Panc1 (cell line): ENCODE data around the gene FLT1. TPM values are rescaled to one million over a fixed set of nuclear protein-coding genes. Genes with fewer than 3 reads are reported as not detected.

Experiments used
- ATAC-seq: fragments of 200-7000 bp; cut with Tn5 transposase; 2 replicates; pipeline ENCODE4 v1.9.1; 2020; ENCODE audit warnings: mild to moderate bottlenecking, moderate library complexity
- BruUV-seq: library from RNA; stranded (reverse); fragments of 400-500 nt; replicated peaks from 2 replicates; lab custom pipeline; 2021; lab: Mats Ljungman, UMichigan
- CTCF ChIA-PET: fragments of 300-600 bp; sonication (Branson Sonifier 250); formaldehyde crosslinking; loops from one replicate; lab custom pipeline; 2022; ENCODE audit warnings: antibody characterized with exemption; lab: Charles Lee
- POLR2A ChIA-PET: fragments of 300-600 bp; sonication (Branson Sonifier 250); formaldehyde crosslinking; loops from one replicate; lab custom pipeline; 2022; ENCODE audit warnings: antibody characterized with exemption; lab: Charles Lee
- DNase-seq: peaks from one replicate; pipeline ENCODE4 v3.0.0-alpha.2; 2010; ENCODE audit warnings: low read depth, low spot score
- H3K27ac ChIP-seq: 2 replicates; pipeline ENCODE4 v1.5.1; 2011; ENCODE audit warnings: mild to moderate bottlenecking, low read length, inconsistent platforms
- H3K27me3 ChIP-seq: fragments of 200-500 bp; sonication (Bioruptor generic); 2 replicates; pipeline ENCODE4 v1.6.0; 2014; ENCODE audit warnings: low read length, inconsistent platforms; ENCODE audit not compliant: control insufficient read depth, insufficient read depth
- H3K36me3 ChIP-seq: fragments of 200-500 bp; sonication (Bioruptor generic); 2 replicates; pipeline ENCODE4 v1.5.1; 2014; ENCODE audit warnings: inconsistent platforms, mild to moderate bottlenecking, low read length, moderate library complexity; ENCODE audit not compliant: control insufficient read depth, insufficient read depth
- H3K4me1 ChIP-seq: 2 replicates; pipeline ENCODE4 v1.5.1; 2011; ENCODE audit warnings: inconsistent platforms, mild to moderate bottlenecking, low read length, moderate library complexity; ENCODE audit not compliant: control insufficient read depth, insufficient read depth
- H3K4me3 ChIP-seq, 2 experiments: 2 replicates each; pipeline ENCODE4 v1.5.1; 2011 to 2012; ENCODE audit warnings: low read depth in 2 of 2, low read length in 2 of 2, mild to moderate bottlenecking in 2 of 2, inconsistent platforms in 1 of 2, moderate library complexity in 1 of 2
- H3K9me3 ChIP-seq: fragments of 200-500 bp; sonication (Bioruptor generic); 2 replicates; pipeline ENCODE4 v1.5.1; 2014; ENCODE audit warnings: low read depth, mild to moderate bottlenecking, inconsistent platforms, low read length, moderate library complexity; ENCODE audit not compliant: control insufficient read depth, insufficient read depth
- CTCF ChIP-seq: fragments of 450-650 bp; IDR thresholded peaks from 2 replicates; pipeline ENCODE4 v1.5.1; 2017; ENCODE audit warnings: mild to moderate bottlenecking
- POLR2AphosphoS5 ChIP-seq: IDR thresholded peaks from 2 replicates; pipeline ENCODE4 v1.6.1; 2012; ENCODE audit warnings: mild to moderate bottlenecking, low read depth, low read length, moderate library complexity
- SIN3A ChIP-seq: IDR thresholded peaks from 2 replicates; pipeline ENCODE4 v1.6.1; 2012; ENCODE audit warnings: low read depth, mild to moderate bottlenecking, low read length, moderate library complexity, borderline replicate concordance; ENCODE audit not compliant: insufficient read depth
- TCF7L2 ChIP-seq: IDR thresholded peaks from 2 replicates; pipeline ENCODE4 v1.6.1; 2011; ENCODE audit warnings: mild to moderate bottlenecking, low read depth, low read length, inconsistent platforms
- in situ Hi-C: cut with HindIII; loops from 2 replicates; pipeline ENCODE4 v1.10.0; 2016; ENCODE audit warnings: low sequenced_read_pairs, low pct_unique_long_range_greater_than_20kb
- intact Hi-C: fragments of 100-400 bp; cut with micrococcal nuclease; formaldehyde crosslinking; loops from one replicate; pipeline ENCODE4 v1.10.0; 2022; ENCODE audit not compliant: unreplicated experiment
- total RNA-seq: library from RNA; stranded (reverse); gene quantifications from one replicate; pipeline ENCODE4 v1.2.1, GENCODE V29; 2021; ENCODE audit not compliant: unreplicated experiment
- TF ChIP-seq, protein P1 (sequence below), 2 experiments: IDR thresholded peaks; 2 replicates each; pipeline ENCODE4 v1.6.1; 2011 to 2012; ENCODE audit warnings: low read depth in 2 of 2, control low read depth in 1 of 2, low read length in 1 of 2, mild to moderate bottlenecking in 1 of 2, moderate library complexity in 1 of 2; ENCODE audit not compliant: insufficient read depth in 1 of 2

Gene FLT1
- total RNA-seq, 1 experiment from 2014 or later = 0.15 TPM

- Histone ChIP-seq H3K9me3 (no peaks in the 10 kb centered on the region), H3K4me1 (no peaks in the 10 kb centered on the region), H3K36me3 (no peaks in the 10 kb centered on the region), H3K27me3 (no peaks in the 10 kb centered on the region), H3K4me3 (no peak overlapping the region), H3K27ac (no peak overlapping the region)
- BruUV-seq = no TSS peak
- ATAC-seq (no peak), DNase-seq (no peak)
- no peak for TF ChIP-seq CTCF
- TF ChIP-seq SIN3A = no peak
- TF ChIP-seq POLR2AphosphoS5 = no peak
- TF ChIP-seq, protein P1, sequence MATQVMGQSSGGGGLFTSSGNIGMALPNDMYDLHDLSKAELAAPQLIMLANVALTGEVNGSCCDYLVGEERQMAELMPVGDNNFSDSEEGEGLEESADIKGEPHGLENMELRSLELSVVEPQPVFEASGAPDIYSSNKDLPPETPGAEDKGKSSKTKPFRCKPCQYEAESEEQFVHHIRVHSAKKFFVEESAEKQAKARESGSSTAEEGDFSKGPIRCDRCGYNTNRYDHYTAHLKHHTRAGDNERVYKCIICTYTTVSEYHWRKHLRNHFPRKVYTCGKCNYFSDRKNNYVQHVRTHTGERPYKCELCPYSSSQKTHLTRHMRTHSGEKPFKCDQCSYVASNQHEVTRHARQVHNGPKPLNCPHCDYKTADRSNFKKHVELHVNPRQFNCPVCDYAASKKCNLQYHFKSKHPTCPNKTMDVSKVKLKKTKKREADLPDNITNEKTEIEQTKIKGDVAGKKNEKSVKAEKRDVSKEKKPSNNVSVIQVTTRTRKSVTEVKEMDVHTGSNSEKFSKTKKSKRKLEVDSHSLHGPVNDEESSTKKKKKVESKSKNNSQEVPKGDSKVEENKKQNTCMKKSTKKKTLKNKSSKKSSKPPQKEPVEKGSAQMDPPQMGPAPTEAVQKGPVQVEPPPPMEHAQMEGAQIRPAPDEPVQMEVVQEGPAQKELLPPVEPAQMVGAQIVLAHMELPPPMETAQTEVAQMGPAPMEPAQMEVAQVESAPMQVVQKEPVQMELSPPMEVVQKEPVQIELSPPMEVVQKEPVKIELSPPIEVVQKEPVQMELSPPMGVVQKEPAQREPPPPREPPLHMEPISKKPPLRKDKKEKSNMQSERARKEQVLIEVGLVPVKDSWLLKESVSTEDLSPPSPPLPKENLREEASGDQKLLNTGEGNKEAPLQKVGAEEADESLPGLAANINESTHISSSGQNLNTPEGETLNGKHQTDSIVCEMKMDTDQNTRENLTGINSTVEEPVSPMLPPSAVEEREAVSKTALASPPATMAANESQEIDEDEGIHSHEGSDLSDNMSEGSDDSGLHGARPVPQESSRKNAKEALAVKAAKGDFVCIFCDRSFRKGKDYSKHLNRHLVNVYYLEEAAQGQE (IDR thresholded peaks at IDR 0.05; ENCODE audit: insufficient read depth in 1 of 2, low read depth in 2 of 2, low read length in 1 of 2) = no peak
- no peak for TF ChIP-seq TCF7L2
- POLR2A ChIA-PET = no interaction called here
- CTCF ChIA-PET = no interaction called here
- in situ Hi-C loops = no loop called here
- intact Hi-C loops = no loop called here
Observed at GRCh38 chr13:28349907-28350654, 144.8 kb downstream of the FLT1 start.

DNA sequence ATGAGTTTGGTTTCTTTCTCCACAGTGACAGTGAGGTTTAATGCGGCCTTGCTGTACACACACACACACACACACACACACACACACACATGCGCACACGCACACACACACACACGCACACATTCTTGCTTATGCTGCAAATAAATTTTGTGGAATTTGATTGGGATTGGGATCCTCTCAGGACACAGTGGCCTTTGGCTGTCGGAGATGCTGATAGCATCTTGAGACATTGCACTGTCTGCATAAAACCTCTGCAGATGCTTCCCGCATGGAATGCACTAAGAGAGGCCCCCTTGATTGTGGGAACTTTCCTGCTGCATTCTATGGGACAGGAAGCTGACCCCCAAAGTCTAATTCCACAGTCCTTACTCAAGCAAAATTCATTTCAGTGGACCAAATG, 145.6 kb downstream of the FLT1 start:
- TF ChIP-seq TCF7L2 (no peak), CTCF (no peak), POLR2AphosphoS5 (no peak), SIN3A (no peak)
- TF ChIP-seq, protein P1 (IDR thresholded peaks at IDR 0.05; ENCODE audit: insufficient read depth in 1 of 2, low read depth in 2 of 2, low read length in 1 of 2) = no peak
- DNase-seq (no peak), ATAC-seq (no peak)
- no peaks in the 10 kb centered on the region for H3K9me3 ChIP-seq
- intact Hi-C loops (no loop called here), in situ Hi-C loops (no loop called here)
- no peaks in the 10 kb centered on the region for H3K4me1 ChIP-seq
- H3K27me3 ChIP-seq = no peaks in the 10 kb centered on the region
- POLR2A ChIA-PET = no interaction called here
- no TSS peak for BruUV-seq
- H3K36me3 ChIP-seq = no peaks in the 10 kb centered on the region
- CTCF ChIA-PET = no interaction called here
- no peak overlapping the region for H3K4me3 ChIP-seq
- H3K27ac ChIP-seq = no peak overlapping the region
